ENCODE measurements around the gene BCAP31.
"Not testable (repeated sequence)": the region's sequence is repeated elsewhere in the genome, so short reads cannot be mapped to it uniquely, and the experiment has no call there.

Gene BCAP31

GRCh38 chrX:153763298-153763932, 39.2 kb upstream of the BCAP31 start:
- DNase-seq (ENCODE audit: low read depth, low spot score): no peak

- no peak for DNase-seq (ENCODE audit: low read depth, low spot score)
Observed at GRCh38 chrX:153762626-153763173, 38.5 kb upstream of the BCAP31 start.

GRCh38 chrX:153761863-153762262, 37.7 kb upstream of the BCAP31 start:
- no peak for DNase-seq (ENCODE audit: low read depth, low spot score)

- DNase-seq (ENCODE audit: low read depth, low spot score): no peak
Observed at GRCh38 chrX:153755136-153755535, 30.9 kb upstream of the BCAP31 start.

- DNase-seq (ENCODE audit: low read depth, low spot score): no peak
Observed at GRCh38 chrX:153750127-153750774, 26.1 kb upstream of the BCAP31 start.

- not testable (repeated sequence) for DNase-seq (ENCODE audit: low read depth, low spot score)
Observed at GRCh38 chrX:153749017-153749416, 24.8 kb upstream of the BCAP31 start.

GRCh38 chrX:153746991-153747390, 22.8 kb upstream of the BCAP31 start:
- not testable (repeated sequence) for DNase-seq (ENCODE audit: low read depth, low spot score)

- no peak for DNase-seq (ENCODE audit: low read depth, low spot score)
Observed at GRCh38 chrX:153746359-153746758, 22.2 kb upstream of the BCAP31 start.

- not testable (repeated sequence) for DNase-seq (ENCODE audit: low read depth, low spot score)
Observed at GRCh38 chrX:153745067-153745433, 20.9 kb upstream of the BCAP31 start.

- no peak for DNase-seq (ENCODE audit: low read depth, low spot score)
Observed at GRCh38 chrX:153744210-153745066, 20.3 kb upstream of the BCAP31 start.

GRCh38 chrX:153743468-153744209, 19.5 kb upstream of the BCAP31 start:
- not testable (repeated sequence) for DNase-seq (ENCODE audit: low read depth, low spot score)

GRCh38 chrX:153742796-153743467, 18.7 kb upstream of the BCAP31 start:
- DNase-seq (ENCODE audit: low read depth, low spot score): not testable (repeated sequence)

- DNase-seq (ENCODE audit: low read depth, low spot score): not testable (repeated sequence)
Observed at GRCh38 chrX:153742111-153742510, 17.9 kb upstream of the BCAP31 start.

GRCh38 chrX:153741446-153741845, 17.3 kb upstream of the BCAP31 start:
- no peak for DNase-seq (ENCODE audit: low read depth, low spot score)

- no peak for DNase-seq (ENCODE audit: low read depth, low spot score)
Observed at GRCh38 chrX:153740631-153741222, 16.5 kb upstream of the BCAP31 start.

- DNase-seq (ENCODE audit: low read depth, low spot score): no peak
Observed at GRCh38 chrX:153739754-153740486, 15.7 kb upstream of the BCAP31 start.

- DNase-seq (ENCODE audit: low read depth, low spot score): no peak
Observed at GRCh38 chrX:153738056-153738605, 13.9 kb upstream of the BCAP31 start.

- no peak for DNase-seq (ENCODE audit: low read depth, low spot score)
Observed at GRCh38 chrX:153736871-153737441, 12.8 kb upstream of the BCAP31 start.
